Epithelial cell of proximal tubule (primary cell): ENCODE results near the gene EHD2. TPM values are rescaled to one million over a fixed set of nuclear protein-coding genes. Genes with fewer than 3 reads are reported as not detected.

Experiments
- DNase-seq: peaks from one replicate; pipeline ENCODE4 v3.0.0-alpha.2; 2011; ENCODE audit warnings: low read depth
- H3K4me3 ChIP-seq: 2 replicates; pipeline ENCODE4 v1.5.1; 2011; ENCODE audit warnings: low read depth, mild to moderate bottlenecking, low read length
- CTCF ChIP-seq: conservative IDR thresholded peaks from 2 replicates; pipeline ENCODE4 v1.5.1; 2012; ENCODE audit warnings: low read depth, mild to moderate bottlenecking, low read length
- total RNA-seq: library from RNA; depleted of rRNA; stranded (reverse); fragments of >200 nt; gene quantifications from 2 replicates; pipeline ENCODE4 v1.2.3, GENCODE V29; 2015

EHD2 gene
- total RNA-seq, 1 donor from 2014 or later = 58.9 TPM

GRCh38 chr19:47792616-47793015, 79.4 kb downstream of the EHD2 start:
- no peak for DNase-seq
- no peak for TF ChIP-seq CTCF
- H3K4me3 ChIP-seq = no peak overlapping the region

Other genes with a start within 250 kb of the EHD2 start
- gene SLC8A2, start 241.5 kb upstream of the EHD2 start, total RNA-seq = not detected in 2 replicates
- gene KPTN, start 229.2 kb upstream of the EHD2 start, total RNA-seq = 3.2 TPM in 2 replicates
- gene NAPA, start 198.4 kb upstream of the EHD2 start, total RNA-seq = 78.9 and 82.2 TPM in 2 replicates
- gene ZNF541, start 140.3 kb upstream of the EHD2 start, total RNA-seq = not detected in 2 replicates
- gene BICRA, start 104.3 kb upstream of the EHD2 start, total RNA-seq = 2.1 and 2.7 TPM in 2 replicates
- gene NOP53, start 32.1 kb downstream of the EHD2 start, total RNA-seq = 192 and 247 TPM in 2 replicates
- 165 and 265 TPM in 2 replicates for gene SELENOW, start 65.3 kb downstream of the EHD2 start, total RNA-seq
- gene TPRX1, start 91.1 kb downstream of the EHD2 start, total RNA-seq = not detected in 2 replicates
- not detected in 2 replicates for gene CRX, start 108.5 kb downstream of the EHD2 start, total RNA-seq
- not detected in 2 replicates for gene TPRX2, start 145.8 kb downstream of the EHD2 start, total RNA-seq
- gene SULT2A1, start 172.9 kb downstream of the EHD2 start, total RNA-seq = not detected in 2 replicates